Posterior cingulate gyrus (tissue), 11 donors: ENCODE results near the gene ACO2.
A peak's percentile ranks its signal among the peaks of the same experiment; 100 is the strongest.

ENCODE experiments used
- DNase-seq, 10 donors: peaks; one replicate each; pipeline versions ENCODE4 v3.0.0 to v3.0.0-alpha.2; 2020 to 2021; ENCODE audit warnings: mixed read lengths in 3 of 10
- intact Hi-C: fragments of 100-400 bp; cut with DNase I; formaldehyde crosslinking; loops from one replicate; pipeline ENCODE4 v1.15.1; 2023

The ACO2 gene

GRCh38 chr22:41447435-41448188 is 21.3 kb upstream of the ACO2 start:
- intact Hi-C loops: loop anchor here (1.0 kb wide), 1 partner anchor 22 kb away; the partner anchor contains the start of gene ACO2
- DNase-seq: peak; percentile 62 to 96 (median 72)

DNA sequence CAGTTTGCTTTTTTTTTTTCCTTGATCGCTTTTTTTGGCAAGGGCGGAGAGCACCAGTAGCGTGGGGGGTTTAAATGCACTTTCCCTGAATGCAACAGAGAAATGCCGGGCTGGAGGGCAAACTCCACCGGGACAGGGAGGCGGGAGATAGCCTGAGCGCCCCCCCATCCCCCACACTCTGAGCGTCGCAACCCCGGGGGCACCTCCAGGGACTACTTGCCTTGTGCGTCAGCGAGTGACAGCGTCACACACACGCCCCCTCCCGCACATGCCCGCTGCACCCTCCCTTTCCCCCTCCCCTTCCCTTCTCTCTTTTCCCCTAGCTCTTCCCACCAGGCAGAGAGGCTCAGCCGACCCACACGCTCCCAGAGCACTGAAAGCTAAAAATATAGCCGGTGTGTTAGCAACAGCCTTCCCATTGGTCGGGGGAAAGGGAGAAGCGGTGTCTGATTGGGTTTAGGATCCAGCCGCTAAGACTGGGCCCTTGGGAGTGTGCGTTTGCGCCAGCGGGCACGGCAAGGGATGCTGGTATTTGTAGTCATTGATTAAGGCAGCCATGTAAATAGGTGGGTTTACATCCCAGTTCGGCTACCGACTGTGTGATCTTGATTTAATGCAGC is 20.6 kb upstream of the ACO2 start:
- intact Hi-C loops: loop anchor here (1.0 kb wide), 1 partner anchor 21 kb away; the partner anchor contains the start of gene ACO2

DNA sequence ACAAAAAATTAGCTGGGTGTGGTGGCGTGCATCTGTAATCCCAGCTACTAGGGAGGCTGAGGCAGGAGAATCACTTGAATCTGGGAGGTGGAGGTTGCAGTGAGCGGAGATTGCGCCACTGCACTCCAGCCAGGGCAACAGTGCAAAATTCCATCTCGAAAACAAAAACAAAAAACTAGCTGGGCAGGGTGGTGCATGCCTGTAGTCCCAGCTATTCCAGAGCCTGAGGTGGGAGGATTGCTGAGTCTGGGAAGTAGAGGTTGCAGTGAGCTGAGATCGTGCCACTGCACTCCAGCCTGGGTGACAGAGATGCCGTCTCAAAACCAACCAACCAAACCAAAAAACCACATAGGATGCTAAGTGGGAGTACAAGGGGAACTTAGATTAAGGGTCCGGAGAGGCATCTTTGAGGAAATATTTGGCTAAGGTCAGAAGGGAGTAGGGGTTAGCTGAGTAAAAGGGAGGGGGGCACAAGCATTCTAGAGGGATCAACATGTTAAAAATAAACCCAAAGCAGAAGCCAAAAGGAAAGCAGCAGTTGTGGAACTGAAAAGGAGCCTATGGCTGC is 10.7 kb upstream of the ACO2 start:
- peak in 2 of 10 donors; percentile 4 to 15 for DNase-seq
- intact Hi-C loops: no loop called here

More for the DNA sequence above, 20.6 kb upstream of the ACO2 start:
- peak; percentile 93 to 99 (median 96) for DNase-seq

- intact Hi-C loops: no loop called here
- peak in 1 of 10 donors; percentile 19 for DNase-seq
These were observed 9.5 kb upstream of the ACO2 start for GRCh38 chr22:41459431-41459830.

DNA sequence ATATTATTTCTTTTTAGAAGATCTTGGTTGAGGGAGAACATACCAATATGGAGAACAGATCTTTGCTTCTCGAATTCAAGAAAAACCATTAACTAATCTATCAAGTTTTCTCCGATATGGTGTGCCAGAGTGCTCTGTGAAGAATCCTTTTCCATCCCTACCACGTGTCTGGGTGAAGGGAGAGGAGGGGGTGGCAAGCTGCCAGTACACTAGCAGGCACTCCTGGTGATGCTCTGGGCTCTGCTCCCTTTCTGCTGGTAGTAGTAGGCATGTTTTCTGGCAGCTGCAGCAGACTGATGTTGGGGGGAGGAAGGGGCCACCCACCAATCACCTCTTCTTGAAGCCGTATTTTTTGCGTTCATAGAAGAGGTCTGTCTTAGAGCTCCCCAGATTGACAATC is 8.8 kb upstream of the ACO2 start:
- intact Hi-C loops: loop anchor here (10.0 kb wide), 1 partner anchor 55 kb away; no protein-coding TSS in a partner anchor
- DNase-seq: peak; percentile 60 to 95 (median 74)

DNA sequence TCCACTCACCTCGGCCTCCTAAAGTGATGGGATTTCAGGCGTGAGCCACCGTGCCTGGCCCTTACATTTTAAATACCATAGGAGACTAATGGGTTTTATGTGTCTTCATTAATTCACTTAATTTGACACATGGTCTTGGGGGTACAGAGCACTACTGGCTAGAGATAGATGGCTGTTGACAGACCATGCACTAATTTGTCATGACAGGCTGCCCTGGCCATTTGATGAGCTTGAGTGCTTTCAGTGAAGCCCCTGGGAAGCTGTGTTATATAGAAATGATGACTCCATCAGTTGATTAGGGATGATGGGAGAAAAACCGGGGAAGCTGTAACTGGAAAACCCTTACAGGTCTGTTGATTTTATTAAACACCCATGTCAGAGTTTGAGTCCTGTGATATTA is 7.0 kb upstream of the ACO2 start:
- peak in 1 of 10 donors; percentile 1 for DNase-seq
- intact Hi-C loops: loop anchor here (10.0 kb wide), 1 partner anchor 53 kb away; no protein-coding TSS in a partner anchor

DNA sequence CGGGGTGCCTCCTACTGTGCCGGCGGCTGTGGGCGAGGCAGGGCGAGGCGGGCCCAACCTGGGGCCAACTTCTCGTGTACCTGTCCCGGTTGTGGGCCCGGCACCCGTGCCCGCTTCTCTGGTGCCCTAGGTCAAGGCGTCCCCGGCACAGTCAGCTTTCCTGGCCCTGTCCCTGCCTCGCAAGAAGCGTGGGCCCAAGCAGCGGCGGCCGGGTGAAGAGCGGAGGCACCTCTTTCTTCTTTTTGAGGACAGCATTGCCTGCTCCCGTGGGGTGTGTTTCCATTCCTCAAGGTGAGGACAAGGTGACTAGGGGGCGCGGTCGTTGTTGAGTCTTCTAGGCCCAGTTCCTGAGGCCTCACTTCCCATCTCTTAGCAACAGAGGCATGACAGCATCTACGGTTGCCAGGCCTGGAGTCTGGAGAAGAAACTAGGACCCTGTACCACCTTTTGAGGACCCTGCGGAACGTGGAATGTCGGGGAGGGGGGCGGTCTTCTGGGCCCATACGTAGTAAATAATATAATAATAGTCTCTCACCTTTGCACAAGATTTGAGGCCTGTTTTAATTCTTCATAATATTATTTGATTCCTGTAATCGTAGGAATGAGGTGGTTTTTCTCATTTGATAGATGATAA is 418 bp downstream of the ACO2 start:
- intact Hi-C loops: loop anchor here (1.0 to 10.0 kb wide), 2 partner anchors 21 to 45 kb away; no protein-coding TSS in a partner anchor

GRCh38 chr22:41470886-41471285 is 2.0 kb downstream of the ACO2 start:
- DNase-seq: no peak
- intact Hi-C loops: no loop called here

More for the DNA sequence above, 418 bp downstream of the ACO2 start:
- peak in 1 of 10 donors; percentile 30 for DNase-seq

GRCh38 chr22:41471568-41471967 is 2.7 kb downstream of the ACO2 start:
- DNase-seq: peak in 1 of 10 donors; percentile 1

DNA sequence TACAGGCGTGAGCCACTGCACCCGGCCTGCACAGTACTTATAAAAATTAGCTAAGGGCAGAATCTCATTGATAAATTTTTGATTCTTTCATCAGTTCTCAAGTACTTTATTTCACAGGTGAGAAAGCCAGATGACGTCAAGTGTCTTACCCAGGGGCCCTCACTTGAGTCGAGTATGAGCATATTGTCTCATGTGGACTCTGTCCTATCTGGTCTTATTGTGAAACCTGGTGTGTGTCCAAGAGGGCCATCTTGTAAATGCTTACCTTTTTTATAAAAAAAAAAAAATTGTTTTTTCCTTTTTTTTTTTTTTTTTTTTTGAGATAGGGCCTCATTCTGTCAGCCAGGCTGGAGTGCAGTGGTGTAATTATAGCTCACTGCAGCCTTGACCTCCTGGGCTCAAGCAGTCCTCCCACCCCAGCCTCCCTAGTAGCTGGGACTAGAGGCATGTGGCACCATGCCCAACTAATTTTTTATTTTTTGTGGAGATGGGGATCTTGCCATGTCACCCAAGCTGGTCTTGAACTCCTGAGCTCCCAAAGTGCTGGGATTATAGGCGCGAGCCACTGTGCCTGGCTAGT is 6.0 kb downstream of the ACO2 start:
- intact Hi-C loops: no loop called here
- no peak for DNase-seq

More at GRCh38 chr22:41471568-41471967, 2.7 kb downstream of the ACO2 start:
- intact Hi-C loops: no loop called here

- no peak for DNase-seq
- intact Hi-C loops: no loop called here
These were observed 9.6 kb downstream of the ACO2 start for GRCh38 chr22:41478473-41478872.

DNA sequence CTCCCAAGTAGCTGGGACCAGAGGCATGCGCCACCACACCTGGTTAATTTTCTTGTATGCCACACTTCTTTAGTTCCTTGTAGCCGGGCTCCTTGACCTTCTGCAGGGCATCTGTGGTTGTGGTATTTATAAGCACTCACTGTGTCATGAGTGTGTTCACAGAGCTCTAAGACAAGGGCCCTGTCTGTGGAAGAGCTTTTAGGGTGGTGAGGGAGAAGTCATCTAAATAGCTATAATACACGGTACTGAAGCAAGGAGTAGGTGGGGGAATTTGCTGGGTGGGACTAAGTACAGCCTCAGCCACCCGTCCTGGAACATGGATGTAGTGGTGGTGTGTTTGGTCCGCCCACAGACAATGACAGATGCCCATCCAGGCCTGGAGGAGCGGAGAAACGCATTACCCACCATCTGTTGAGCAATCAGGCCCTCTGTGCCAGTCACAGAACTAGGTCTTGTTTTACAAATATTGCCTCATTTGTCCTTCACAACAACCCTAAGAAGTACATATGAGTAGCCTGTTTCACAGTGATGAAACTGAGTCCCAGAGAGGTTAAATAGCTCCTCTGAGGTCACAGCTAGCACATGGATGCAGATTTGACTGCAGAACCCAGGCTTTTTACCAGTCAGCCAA is 10.1 kb downstream of the ACO2 start:
- intact Hi-C loops: no loop called here
- DNase-seq: peak in 7 of 10 donors; percentile 28 to 85 (median 40)

- intact Hi-C loops: loop anchor here (5.0 kb wide), 1 partner anchor 37 kb away; no protein-coding TSS in a partner anchor
- DNase-seq: peak in 9 of 10 donors; percentile 39 to 91 (median 60)
These were observed 10.9 kb downstream of the ACO2 start for GRCh38 chr22:41479671-41480396.

DNA sequence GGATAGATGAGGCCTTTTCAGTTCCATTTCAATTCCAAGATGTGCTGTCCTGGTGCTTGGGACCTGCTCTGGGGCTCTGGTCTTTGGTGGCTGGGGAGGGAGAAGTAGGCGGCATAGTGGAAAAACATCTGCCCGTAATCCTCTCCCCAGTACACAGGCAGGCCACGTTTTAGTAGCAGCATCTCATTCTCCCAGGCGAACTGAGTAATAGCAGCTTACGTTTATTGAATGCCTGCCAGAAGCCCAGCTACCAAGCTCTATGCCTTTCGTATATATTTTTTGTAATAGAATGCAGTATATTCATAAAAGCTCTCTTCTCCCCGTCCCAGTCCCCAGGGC is 11.4 kb downstream of the ACO2 start:
- intact Hi-C loops: loop anchor here (5.0 kb wide), 1 partner anchor 37 kb away; no protein-coding TSS in a partner anchor
- peak in 3 of 10 donors; percentile 11 to 62 (median 11) for DNase-seq

- peak in 3 of 10 donors; percentile 8 to 59 (median 31) for DNase-seq
- intact Hi-C loops: loop anchor here (5.0 kb wide), 1 partner anchor 36 kb away; no protein-coding TSS in a partner anchor
These were observed 12.4 kb downstream of the ACO2 start for GRCh38 chr22:41481131-41481830.

GRCh38 chr22:41481925-41482318 is 13.0 kb downstream of the ACO2 start:
- peak in 1 of 10 donors; percentile 45 for DNase-seq
- intact Hi-C loops: loop anchor here (5.0 kb wide), 1 partner anchor 35 kb away; no protein-coding TSS in a partner anchor

GRCh38 chr22:41482319-41482935 is 13.5 kb downstream of the ACO2 start:
- intact Hi-C loops: loop anchor here (5.0 kb wide), 1 partner anchor 35 kb away; no protein-coding TSS in a partner anchor
- DNase-seq: no peak

GRCh38 chr22:41485033-41485432 is 16.1 kb downstream of the ACO2 start:
- no peak for DNase-seq
- intact Hi-C loops: no loop called here
